ENCODE results near the gene ANAPC15. TPM values are rescaled to one million over a fixed set of nuclear protein-coding genes. Genes with fewer than 3 reads are reported as not detected.

The ANAPC15 gene
- total and polyA plus RNA-seq, 2 of the 13 experiments (the other 11 are each of a cell fraction or from before 2014, with no cell fraction given), result 18.8 to 25.7 TPM

DNA sequence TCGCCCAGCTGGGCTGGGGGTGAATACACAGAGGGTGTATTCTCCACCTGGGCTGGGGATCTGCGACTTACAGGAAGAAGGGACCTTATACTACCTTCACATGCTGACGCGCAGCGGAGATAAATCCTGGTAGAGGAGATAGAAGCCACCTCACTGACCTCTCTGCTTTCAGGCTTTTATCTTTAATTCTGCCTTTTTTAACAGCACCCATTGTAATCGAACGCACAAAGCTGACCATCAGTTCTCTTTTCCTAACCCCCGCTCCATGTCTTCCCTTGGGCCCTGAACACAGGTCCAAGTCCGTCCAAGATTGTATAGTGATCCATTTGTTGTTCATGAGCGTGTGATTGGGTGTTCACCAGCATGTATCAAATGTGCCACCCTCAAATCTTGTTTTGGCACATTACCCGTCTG is 8.7 kb downstream of the ANAPC15 start (continued):
- TF ChIP-seq, protein P1, sequence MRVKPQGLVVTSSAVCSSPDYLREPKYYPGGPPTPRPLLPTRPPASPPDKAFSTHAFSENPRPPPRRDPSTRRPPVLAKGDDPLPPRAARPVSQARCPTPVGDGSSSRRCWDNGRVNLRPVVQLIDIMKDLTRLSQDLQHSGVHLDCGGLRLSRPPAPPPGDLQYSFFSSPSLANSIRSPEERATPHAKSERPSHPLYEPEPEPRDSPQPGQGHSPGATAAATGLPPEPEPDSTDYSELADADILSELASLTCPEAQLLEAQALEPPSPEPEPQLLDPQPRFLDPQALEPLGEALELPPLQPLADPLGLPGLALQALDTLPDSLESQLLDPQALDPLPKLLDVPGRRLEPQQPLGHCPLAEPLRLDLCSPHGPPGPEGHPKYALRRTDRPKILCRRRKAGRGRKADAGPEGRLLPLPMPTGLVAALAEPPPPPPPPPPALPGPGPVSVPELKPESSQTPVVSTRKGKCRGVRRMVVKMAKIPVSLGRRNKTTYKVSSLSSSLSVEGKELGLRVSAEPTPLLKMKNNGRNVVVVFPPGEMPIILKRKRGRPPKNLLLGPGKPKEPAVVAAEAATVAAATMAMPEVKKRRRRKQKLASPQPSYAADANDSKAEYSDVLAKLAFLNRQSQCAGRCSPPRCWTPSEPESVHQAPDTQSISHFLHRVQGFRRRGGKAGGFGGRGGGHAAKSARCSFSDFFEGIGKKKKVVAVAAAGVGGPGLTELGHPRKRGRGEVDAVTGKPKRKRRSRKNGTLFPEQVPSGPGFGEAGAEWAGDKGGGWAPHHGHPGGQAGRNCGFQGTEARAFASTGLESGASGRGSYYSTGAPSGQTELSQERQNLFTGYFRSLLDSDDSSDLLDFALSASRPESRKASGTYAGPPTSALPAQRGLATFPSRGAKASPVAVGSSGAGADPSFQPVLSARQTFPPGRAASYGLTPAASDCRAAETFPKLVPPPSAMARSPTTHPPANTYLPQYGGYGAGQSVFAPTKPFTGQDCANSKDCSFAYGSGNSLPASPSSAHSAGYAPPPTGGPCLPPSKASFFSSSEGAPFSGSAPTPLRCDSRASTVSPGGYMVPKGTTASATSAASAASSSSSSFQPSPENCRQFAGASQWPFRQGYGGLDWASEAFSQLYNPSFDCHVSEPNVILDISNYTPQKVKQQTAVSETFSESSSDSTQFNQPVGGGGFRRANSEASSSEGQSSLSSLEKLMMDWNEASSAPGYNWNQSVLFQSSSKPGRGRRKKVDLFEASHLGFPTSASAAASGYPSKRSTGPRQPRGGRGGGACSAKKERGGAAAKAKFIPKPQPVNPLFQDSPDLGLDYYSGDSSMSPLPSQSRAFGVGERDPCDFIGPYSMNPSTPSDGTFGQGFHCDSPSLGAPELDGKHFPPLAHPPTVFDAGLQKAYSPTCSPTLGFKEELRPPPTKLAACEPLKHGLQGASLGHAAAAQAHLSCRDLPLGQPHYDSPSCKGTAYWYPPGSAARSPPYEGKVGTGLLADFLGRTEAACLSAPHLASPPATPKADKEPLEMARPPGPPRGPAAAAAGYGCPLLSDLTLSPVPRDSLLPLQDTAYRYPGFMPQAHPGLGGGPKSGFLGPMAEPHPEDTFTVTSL (CRISPR knock-in tag; IDR thresholded peaks at IDR 0.05; ENCODE audit: borderline replicate concordance), result 0 out of 2 replicates have a peak, but pooled peaks have one; percentile 15
- no peak for TF ChIP-seq POLR2AphosphoS2 (IDR thresholded peaks at IDR 0.05; ENCODE audit: low read depth, low read length)
- no peak for TF ChIP-seq TCF12 (IDR thresholded peaks at IDR 0.05)
- no peak for TF ChIP-seq TCF12 (CRISPR knock-in tag; IDR thresholded peaks at IDR 0.05)
- TF ChIP-seq NR2F1 (CRISPR knock-in tag; IDR thresholded peaks at IDR 0.05), result no peak
- TF ChIP-seq, protein P2, sequence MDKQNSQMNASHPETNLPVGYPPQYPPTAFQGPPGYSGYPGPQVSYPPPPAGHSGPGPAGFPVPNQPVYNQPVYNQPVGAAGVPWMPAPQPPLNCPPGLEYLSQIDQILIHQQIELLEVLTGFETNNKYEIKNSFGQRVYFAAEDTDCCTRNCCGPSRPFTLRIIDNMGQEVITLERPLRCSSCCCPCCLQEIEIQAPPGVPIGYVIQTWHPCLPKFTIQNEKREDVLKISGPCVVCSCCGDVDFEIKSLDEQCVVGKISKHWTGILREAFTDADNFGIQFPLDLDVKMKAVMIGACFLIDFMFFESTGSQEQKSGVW (CRISPR knock-in tag; IDR thresholded peaks at IDR 0.05; ENCODE audit: borderline replicate concordance), result no peak
- TF ChIP-seq ZFP41 (CRISPR knock-in tag; IDR thresholded peaks at IDR 0.05; ENCODE audit: borderline replicate concordance), result 0 out of 2 replicates have a peak, but pooled peaks have one; percentile 13
- TF ChIP-seq SAFB2 (CRISPR knock-in tag; IDR thresholded peaks at IDR 0.05; ENCODE audit: borderline replicate concordance, low read depth), result no peak
- no peak for TF ChIP-seq RELA (CRISPR knock-in tag; IDR thresholded peaks at IDR 0.05)
- TF ChIP-seq SP140L (CRISPR knock-in tag; IDR thresholded peaks at IDR 0.05; ENCODE audit: borderline replicate concordance), result no peak
- TF ChIP-seq MXD4 (CRISPR knock-in tag; IDR thresholded peaks at IDR 0.05), result no peak
- no peak for TF ChIP-seq ZNF296 (CRISPR knock-in tag; conservative IDR thresholded peaks at IDR 0.05)
- 0 out of 2 replicates have a peak, but pooled peaks have one; percentile 57 for TF ChIP-seq RNF2 (conservative IDR thresholded peaks at IDR 0.05; ENCODE audit: low read depth)
- no peak for TF ChIP-seq POLR2AphosphoS5 (IDR thresholded peaks at IDR 0.05; ENCODE audit: low read depth, low read length)
- TF ChIP-seq, protein P3, sequence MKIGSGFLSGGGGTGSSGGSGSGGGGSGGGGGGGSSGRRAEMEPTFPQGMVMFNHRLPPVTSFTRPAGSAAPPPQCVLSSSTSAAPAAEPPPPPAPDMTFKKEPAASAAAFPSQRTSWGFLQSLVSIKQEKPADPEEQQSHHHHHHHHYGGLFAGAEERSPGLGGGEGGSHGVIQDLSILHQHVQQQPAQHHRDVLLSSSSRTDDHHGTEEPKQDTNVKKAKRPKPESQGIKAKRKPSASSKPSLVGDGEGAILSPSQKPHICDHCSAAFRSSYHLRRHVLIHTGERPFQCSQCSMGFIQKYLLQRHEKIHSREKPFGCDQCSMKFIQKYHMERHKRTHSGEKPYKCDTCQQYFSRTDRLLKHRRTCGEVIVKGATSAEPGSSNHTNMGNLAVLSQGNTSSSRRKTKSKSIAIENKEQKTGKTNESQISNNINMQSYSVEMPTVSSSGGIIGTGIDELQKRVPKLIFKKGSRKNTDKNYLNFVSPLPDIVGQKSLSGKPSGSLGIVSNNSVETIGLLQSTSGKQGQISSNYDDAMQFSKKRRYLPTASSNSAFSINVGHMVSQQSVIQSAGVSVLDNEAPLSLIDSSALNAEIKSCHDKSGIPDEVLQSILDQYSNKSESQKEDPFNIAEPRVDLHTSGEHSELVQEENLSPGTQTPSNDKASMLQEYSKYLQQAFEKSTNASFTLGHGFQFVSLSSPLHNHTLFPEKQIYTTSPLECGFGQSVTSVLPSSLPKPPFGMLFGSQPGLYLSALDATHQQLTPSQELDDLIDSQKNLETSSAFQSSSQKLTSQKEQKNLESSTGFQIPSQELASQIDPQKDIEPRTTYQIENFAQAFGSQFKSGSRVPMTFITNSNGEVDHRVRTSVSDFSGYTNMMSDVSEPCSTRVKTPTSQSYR (CRISPR knock-in tag; IDR thresholded peaks at IDR 0.05; ENCODE audit: borderline replicate concordance), result no peak
